ELF-1 (cell line): ENCODE data around the gene ZFP30.

Experiments used
- DNase-seq: peaks from one replicate; pipeline ENCODE4 v3.0.0-alpha.2; 2016; ENCODE audit warnings: low read depth, low spot score

Gene ZFP30

DNA sequence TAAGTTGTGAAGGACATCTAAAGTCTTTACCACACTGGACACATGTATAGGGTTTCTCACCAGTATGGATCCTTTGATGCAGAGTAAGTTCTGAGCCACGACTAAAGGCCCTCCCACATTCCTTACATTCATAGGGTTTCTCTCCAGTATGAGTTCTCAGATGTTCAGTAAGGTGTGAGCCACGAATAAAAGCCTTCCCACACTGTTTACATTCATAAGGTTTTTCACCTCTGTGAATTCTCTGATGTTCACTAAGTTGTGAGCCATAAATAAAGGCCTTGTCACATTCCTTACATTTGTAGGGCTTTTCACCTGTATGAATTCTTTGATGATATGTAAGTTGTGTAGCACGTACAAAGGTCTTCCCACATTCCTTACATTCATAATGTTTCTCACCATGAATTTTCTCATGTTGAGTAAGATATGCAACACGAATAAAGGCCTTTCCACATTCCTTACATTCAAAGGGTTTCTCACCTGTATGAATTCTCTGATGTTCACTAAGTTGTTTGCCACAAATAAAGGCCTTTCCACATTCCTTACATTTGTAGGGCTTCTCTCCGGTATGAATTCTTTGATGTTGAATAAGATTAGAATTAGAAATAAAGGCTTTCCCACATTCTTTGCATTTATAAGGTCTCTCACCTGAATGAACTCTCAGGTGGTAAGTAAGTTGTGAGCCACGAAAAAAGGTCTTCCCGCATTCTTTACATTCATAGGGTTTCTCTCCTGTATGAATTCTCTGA, 90.5 kb downstream of the ZFP30 start:
- no peak for DNase-seq
